ENCODE measurements around the gene CLCN7. TPM values are rescaled to one million over a fixed set of nuclear protein-coding genes. Genes with fewer than 3 reads are reported as not detected.

Gene CLCN7
- 161 and 187 TPM in 2 replicates for total RNA-seq

- Histone ChIP-seq H3K4me2 (ENCODE audit: insufficient read depth, low read length) (peak within 1 kb of the TSS; percentile 98), H3K36me3 (ENCODE audit: insufficient read depth, low read length) (no peaks in the 10 kb centered on the region), H3K4me1 (ENCODE audit: insufficient read depth, low read length) (peaks cover 27% of the 10 kb centered on the region), H3K27ac (ENCODE audit: low read depth, low read length) (peak within 1 kb of the TSS; percentile 75), H3K4me3 (ENCODE audit: insufficient read depth, low read length) (peak within 1 kb of the TSS; percentile 82), H3K27me3 (ENCODE audit: insufficient read depth, low read length) (no peaks in the 10 kb centered on the region), H3K79me2 (ENCODE audit: insufficient read depth, low read length) (peaks cover 53% of the 10 kb centered on the region), H3K9me3 (ENCODE audit: low read depth, low read length) (peaks cover 5% of the 10 kb centered on the region), H2AFZ (ENCODE audit: low read length) (peak within 1 kb of the TSS; percentile 93), H4K20me1 (ENCODE audit: insufficient read depth, low read length) (peaks cover 4% of the 10 kb centered on the region)
- peak; percentile 100 for DNase-seq (ENCODE audit: insufficient read length, low spot score, missing footprints)
- TF ChIP-seq CTCF (IDR thresholded peaks at IDR 0.05; ENCODE audit: extremely low read depth, low read depth, low read length) = no peak
These were observed at the start of gene CLCN7 for GRCh38 chr16:1474796-1475551. TSS of gene CLCN7 (minus strand) at chr16:1475028. CDS start at chr16:1474974, 54 bp downstream.

- H3K4me2 ChIP-seq (ENCODE audit: insufficient read depth, low read length) = no peak overlapping the region
- no peak for DNase-seq (ENCODE audit: insufficient read length, low spot score, missing footprints)
- H3K4me3 ChIP-seq (ENCODE audit: insufficient read depth, low read length) = no peak overlapping the region
- no peak overlapping the region for H3K27ac ChIP-seq (ENCODE audit: low read depth, low read length)
- H3K27me3 ChIP-seq (ENCODE audit: insufficient read depth, low read length) = no peaks in the 10 kb centered on the region
- H3K4me1 ChIP-seq (ENCODE audit: insufficient read depth, low read length) = no peaks in the 10 kb centered on the region
- no peak for TF ChIP-seq CTCF (IDR thresholded peaks at IDR 0.05; ENCODE audit: extremely low read depth, low read depth, low read length)
- no peak overlapping the region for H2AFZ ChIP-seq (ENCODE audit: low read length)
- no peaks in the 10 kb centered on the region for H3K79me2 ChIP-seq (ENCODE audit: insufficient read depth, low read length)
- H4K20me1 ChIP-seq (ENCODE audit: insufficient read depth, low read length) = no peaks in the 10 kb centered on the region
- H3K36me3 ChIP-seq (ENCODE audit: insufficient read depth, low read length) = no peaks in the 10 kb centered on the region
- no peaks in the 10 kb centered on the region for H3K9me3 ChIP-seq (ENCODE audit: low read depth, low read length)
These were observed 49.5 kb upstream of the CLCN7 start for GRCh38 chr16:1524366-1524765.

- Histone ChIP-seq H3K27ac (ENCODE audit: low read depth, low read length) (no peak overlapping the region), H3K4me3 (ENCODE audit: insufficient read depth, low read length) (no peak overlapping the region), H4K20me1 (ENCODE audit: insufficient read depth, low read length) (no peaks in the 10 kb centered on the region), H3K9me3 (ENCODE audit: low read depth, low read length) (no peaks in the 10 kb centered on the region), H3K4me1 (ENCODE audit: insufficient read depth, low read length) (no peaks in the 10 kb centered on the region), H3K27me3 (ENCODE audit: insufficient read depth, low read length) (no peaks in the 10 kb centered on the region), H3K79me2 (ENCODE audit: insufficient read depth, low read length) (no peaks in the 10 kb centered on the region), H2AFZ (ENCODE audit: low read length) (no peak overlapping the region), H3K36me3 (ENCODE audit: insufficient read depth, low read length) (no peaks in the 10 kb centered on the region), H3K4me2 (ENCODE audit: insufficient read depth, low read length) (no peak overlapping the region)
- no peak for DNase-seq (ENCODE audit: insufficient read length, low spot score, missing footprints)
- no peak for TF ChIP-seq CTCF (IDR thresholded peaks at IDR 0.05; ENCODE audit: extremely low read depth, low read depth, low read length)
These were observed 48.9 kb upstream of the CLCN7 start for GRCh38 chr16:1523581-1524245.

GRCh38 chr16:1520461-1520860 lies 45.6 kb upstream of the CLCN7 start:
- Histone ChIP-seq H3K4me3 (ENCODE audit: insufficient read depth, low read length) (no peak overlapping the region), H3K4me1 (ENCODE audit: insufficient read depth, low read length) (no peaks in the 10 kb centered on the region), H3K27ac (ENCODE audit: low read depth, low read length) (no peak overlapping the region), H3K36me3 (ENCODE audit: insufficient read depth, low read length) (no peaks in the 10 kb centered on the region), H4K20me1 (ENCODE audit: insufficient read depth, low read length) (no peaks in the 10 kb centered on the region), H2AFZ (ENCODE audit: low read length) (no peak overlapping the region), H3K4me2 (ENCODE audit: insufficient read depth, low read length) (no peak overlapping the region), H3K27me3 (ENCODE audit: insufficient read depth, low read length) (no peaks in the 10 kb centered on the region), H3K9me3 (ENCODE audit: low read depth, low read length) (no peaks in the 10 kb centered on the region), H3K79me2 (ENCODE audit: insufficient read depth, low read length) (no peaks in the 10 kb centered on the region)
- no peak for DNase-seq (ENCODE audit: insufficient read length, low spot score, missing footprints)
- no peak for TF ChIP-seq CTCF (IDR thresholded peaks at IDR 0.05; ENCODE audit: extremely low read depth, low read depth, low read length)
